K562 (cell line): ENCODE measurements around the gene KLHL22. TPM values are rescaled to one million over a fixed set of nuclear protein-coding genes. Genes with fewer than 3 reads are reported as not detected.

ENCODE experiments used
- ATAC-seq: fragments of 200-7000 bp; cut with Tn5 transposase; 3 replicates; pipeline ENCODE4 v1.9.1; 2020; ENCODE audit warnings: moderate library complexity
- BruUV-seq: library from RNA; stranded (reverse); fragments of 400-500 nt; replicated peaks from 2 replicates; lab custom pipeline; 2021; lab: Mats Ljungman, UMichigan
- CTCF ChIA-PET: fragments of 300-600 bp; formaldehyde crosslinking; extraction: SDS; loops from one replicate; lab custom pipeline; 2021; ENCODE audit warnings: low intra/inter-chr PET ratio; lab: Yijun Ruan, JAX
- POLR2A ChIA-PET: fragments of 300-600, 350-650 bp; sonication (Branson Sonifier 250); formaldehyde crosslinking; extraction: SDS; loops from one replicate; lab custom pipeline; 2021; ENCODE audit warnings: antibody characterized with exemption, inconsistent platforms; lab: Yijun Ruan, JAX
- DNase-seq, 4 experiments: peaks; one replicate each; pipeline versions ENCODE4 v3.0.0 to v3.0.0-alpha.2; 2011 to 2018; ENCODE audit warnings: low spot score in 3 of 4, mixed read lengths in 3 of 4; ENCODE audit errors: extremely low read depth in 1 of 4
- FAIRE-seq: peaks from 2 replicates; lab custom pipeline; 2011; peaks lifted over from hg19 to GRCh38; lab: Jason Lieb, UNC
- H2AFZ ChIP-seq: 2 replicates; pipeline ENCODE4 v1.6.0; 2011; ENCODE audit warnings: low read depth, low read length, control low read depth, inconsistent platforms
- H3K27ac ChIP-seq: fragments of 200-600 bp; 3 replicates; pipeline ENCODE4 v1.8.0; 2011; ENCODE audit warnings: low read depth, mild to moderate bottlenecking, control low read depth, inconsistent platforms, low read length, moderate library complexity, mixed read lengths; ENCODE audit errors: extremely low read depth
- H3K27me3 ChIP-seq, 2 experiments: fragments of 300-600 bp in 1 of 2; 2 replicates in 1 of 2; 3 replicates in 1 of 2; pipeline versions ENCODE4 v1.6.0 to v1.8.0; 2011; ENCODE audit warnings: inconsistent platforms in 2 of 2, low read length in 2 of 2, mild to moderate bottlenecking in 1 of 2, mixed read lengths in 1 of 2, moderate library complexity in 1 of 2; ENCODE audit not compliant: control insufficient read depth in 2 of 2, insufficient read depth in 2 of 2
- H3K36me3 ChIP-seq: fragments of 300-600 bp; 3 replicates; pipeline ENCODE4 v1.8.0; 2011; ENCODE audit warnings: mild to moderate bottlenecking, low read length, inconsistent platforms; ENCODE audit not compliant: control insufficient read depth, insufficient read depth
- H3K4me1 ChIP-seq, 2 experiments: fragments of 200-600 bp in 1 of 2; replicated peaks in 1 of 2; 2 replicates in 1 of 2; 3 replicates in 1 of 2; pipeline versions ENCODE4 v1.5.1 to v1.8.0; 2011; ENCODE audit warnings: inconsistent platforms in 2 of 2, low read length in 2 of 2, mild to moderate bottlenecking in 1 of 2, mixed read lengths in 1 of 2, moderate library complexity in 1 of 2; ENCODE audit not compliant: control insufficient read depth in 2 of 2, insufficient read depth in 2 of 2
- H3K4me2 ChIP-seq: 2 replicates; pipeline ENCODE4 v1.6.1; 2011; ENCODE audit warnings: low read length, control low read depth, inconsistent platforms, mixed read lengths; ENCODE audit not compliant: insufficient read depth
- H3K4me3 ChIP-seq: fragments of 200-600 bp; sonication (generic), shearing (Covaris generic); 2 replicates; pipeline ENCODE4 v1.5.1; 2016; ENCODE audit warnings: control low read depth, inconsistent platforms
- H3K79me2 ChIP-seq: fragments of 200-600 bp; 3 replicates; pipeline ENCODE4 v1.8.0; 2011; ENCODE audit warnings: low read length, inconsistent platforms; ENCODE audit not compliant: control insufficient read depth, insufficient read depth
- H3K9ac ChIP-seq, 2 experiments: 2 replicates each; pipeline versions ENCODE4 v1.6.0 to v1.6.1; 2011; ENCODE audit warnings: low read depth in 2 of 2, low read length in 2 of 2, control low read depth in 1 of 2, inconsistent platforms in 1 of 2, mild to moderate bottlenecking in 1 of 2, mixed read lengths in 1 of 2; ENCODE audit not compliant: insufficient read depth in 1 of 2
- H3K9me1 ChIP-seq: one replicate; pipeline ENCODE4 v1.6.0; 2011; ENCODE audit warnings: inconsistent platforms, mild to moderate bottlenecking, low read length, moderate library complexity; ENCODE audit not compliant: control insufficient read depth, insufficient read depth
- H3K9me3 ChIP-seq: replicated peaks from 2 replicates; pipeline ENCODE4 v1.5.1; 2011; ENCODE audit warnings: low read depth, low read length, inconsistent platforms; ENCODE audit not compliant: control insufficient read depth, insufficient read depth
- H4K20me1 ChIP-seq: replicated peaks from 2 replicates; pipeline ENCODE4 v1.6.1; 2011; ENCODE audit warnings: low read length, inconsistent platforms, mixed read lengths; ENCODE audit not compliant: control insufficient read depth, insufficient read depth
- BHLHE40 ChIP-seq: IDR thresholded peaks from 2 replicates; pipeline ENCODE4 v1.6.1; 2011; ENCODE audit warnings: low read length, improper control_type of control experiment
- ETV5 ChIP-seq: sonication (generic); formaldehyde crosslinking; IDR thresholded peaks from 2 replicates; pipeline ENCODE4 v1.4.0; 2020; ENCODE audit warnings: low read depth, mild to moderate bottlenecking, missing genetic modification reagents
- HDAC6 ChIP-seq: IDR thresholded peaks from 2 replicates; pipeline ENCODE4 v1.6.1; 2012; ENCODE audit warnings: low read depth, mild to moderate bottlenecking, control low read depth, inconsistent platforms, low read length, moderate library complexity
- LEF1 ChIP-seq: fragments of 450-650 bp; IDR thresholded peaks from 2 replicates; pipeline ENCODE4 v1.6.1; 2016; ENCODE audit warnings: mild to moderate bottlenecking
- SMC3 ChIP-seq: conservative IDR thresholded peaks from 2 replicates; pipeline ENCODE4 v1.6.1; 2011; ENCODE audit warnings: low read depth, low read length, improper control_type of control experiment; ENCODE audit not compliant: insufficient read depth
- ZNF57 ChIP-seq: fragments of 450-650 bp; formaldehyde crosslinking; IDR thresholded peaks from 2 replicates; pipeline ENCODE4 v1.4.0; 2020; ENCODE audit warnings: mild to moderate bottlenecking, moderate library complexity
- WGBS: fragments of 100-300 bp; shearing (Covaris generic); methylation state at CpG from one replicate; pipeline ENCODE4 v1.1.6; 2016; ENCODE audit warnings: low coverage, mixed read lengths; ENCODE audit not compliant: insufficient coverage; ENCODE audit errors: missing lambda C conversion rate; 5-methylcytosine and 5-hydroxymethylcytosine counted together
- in situ Hi-C: fragments of 300-500 bp; cut with MboI; formaldehyde crosslinking; loops from 4 replicates; pipeline ENCODE4 v1.15.0; 2018; ENCODE audit warnings: inconsistent platforms, mixed read lengths
- intact Hi-C: fragments of 100-400 bp; cut with micrococcal nuclease; formaldehyde crosslinking; loops from 2 replicates; pipeline ENCODE4 v1.14.2; 2022
- polyA plus RNA-seq, 8 experiments: library from polyadenylated mRNA; depleted of rRNA in 4 of 8; stranded (reverse) in 5 of 8; unstranded in 3 of 8; fragments of >200 nt; fragmentation: Nextera tagmentation in 2 of 8; fragmentation: Illumina TruSeq in 1 of 8; extraction: Ambion mirVana in 2 of 8; extraction: Trizol in 1 of 8; gene quantifications; 2 replicates each; pipeline versions ENCODE4 v1.2.1 to v1.2.3, GENCODE V29; 2011 to 2014; ENCODE audit warnings: inconsistent platforms in 1 of 8, missing spikeins in 1 of 8
- total RNA-seq, 7 experiments: library from RNA; depleted of rRNA in 6 of 7; stranded (reverse); fragments of >200 nt in 6 of 7; fragmentation: Illumina TruSeq in 2 of 7; extraction: Trizol in 2 of 7; gene quantifications; 2 replicates each; pipeline versions ENCODE4 v1.2.1 to v1.2.3, GENCODE V29; 2011 to 2021; ENCODE audit warnings: low replicate concordance in 1 of 7
- TF ChIP-seq, protein P1 (sequence below): sonication (generic); formaldehyde crosslinking; IDR thresholded peaks from 2 replicates; pipeline ENCODE4 v1.8.1; 2023; ENCODE audit warnings: mild to moderate bottlenecking, missing genetic modification reagents
- TF ChIP-seq, protein P2 (sequence below): fragments of 450-650 bp; IDR thresholded peaks from 2 replicates; pipeline ENCODE4 v1.6.1; 2016; ENCODE audit warnings: low read depth
- TF ChIP-seq, protein P3 (sequence below): sonication (generic); formaldehyde crosslinking; IDR thresholded peaks from 2 replicates; pipeline ENCODE4 v1.8.1; 2023; ENCODE audit warnings: mild to moderate bottlenecking, missing genetic modification reagents

KLHL22 gene
- total and polyA plus RNA-seq, 9 of the 15 experiments (the other 6 are each of a cell fraction or from before 2014, with no cell fraction given) = 1.3 to 25.6 (median 15.2) TPM

DNA sequence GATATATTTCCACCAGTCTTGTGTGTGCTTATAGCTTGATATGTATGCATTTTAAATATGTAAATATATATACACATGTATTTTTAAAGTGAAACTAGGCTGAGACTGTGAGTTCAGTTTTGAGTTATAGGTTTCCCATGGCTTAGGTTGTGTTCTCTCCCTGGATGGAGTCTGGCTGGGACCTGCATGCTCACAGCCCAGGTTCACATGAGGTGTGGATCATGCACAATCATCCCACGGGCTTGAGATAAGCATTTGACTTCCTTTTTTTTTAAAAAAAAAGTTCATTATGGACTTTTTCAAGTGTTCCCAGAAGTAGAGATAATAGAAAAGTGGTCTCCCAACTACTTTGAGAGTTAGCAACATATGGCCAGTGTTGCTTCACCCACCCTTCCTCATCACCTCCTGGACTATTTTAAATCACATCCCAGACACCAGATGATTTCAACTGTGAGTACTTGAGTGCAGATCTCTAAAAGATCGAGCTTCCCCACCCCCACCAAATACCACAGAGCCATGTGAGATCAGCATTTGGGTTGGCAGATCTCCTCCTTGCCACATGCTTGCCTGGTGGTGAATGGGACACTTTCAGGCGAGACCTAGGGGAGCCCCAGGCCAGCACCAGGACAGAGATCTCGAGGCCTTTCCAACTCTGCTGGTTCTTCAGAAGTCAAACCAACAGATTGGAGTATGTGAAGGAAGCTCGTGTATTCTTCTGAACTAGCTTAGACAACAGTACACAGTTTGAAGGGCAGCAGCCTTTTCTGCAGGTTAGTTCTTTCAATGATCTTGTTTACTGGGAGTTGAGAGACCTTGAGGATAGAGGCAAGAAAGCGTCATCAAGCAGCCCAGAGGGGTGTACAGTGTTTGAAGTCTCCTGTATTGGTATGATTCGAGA, 27.7 kb upstream of the KLHL22 start:
- Histone ChIP-seq H3K9ac (peak overlapping the region; percentile 4 to 50; a peak in 3 of 4 replicates), H3K9me3 (no peaks in the 10 kb centered on the region), H3K4me1 (peaks cover 43 to 49% of the 10 kb centered on the region in 2 experiments), H2AFZ (no peak overlapping the region), H3K79me2 (peaks cover 90% of the 10 kb centered on the region), H3K9me1 (peaks cover 23% of the 10 kb centered on the region), H3K4me3 (no peak overlapping the region), H3K4me2 (peak overlapping the region; percentile 48), H4K20me1 (peaks cover 54% of the 10 kb centered on the region), H3K27ac (peak overlapping the region; percentile 43), H3K27me3 (no peaks in the 10 kb centered on the region), H3K36me3 (peaks cover 74% of the 10 kb centered on the region)
- BruUV-seq = no TSS peak
- peak; percentile 76 to 92 (median 80) for DNase-seq
- CTCF ChIA-PET = interaction anchor here (0.7 kb wide), 2 partner anchors 106 to 383 kb away, joined by 3 read pairs; no protein-coding TSS in a partner anchor
- ATAC-seq = peak; percentile 78
- peak; percentile 74 for FAIRE-seq
- 40% methylated on average over 7 of the region's 7 CpGs for WGBS
- POLR2A ChIA-PET = interaction anchor here (0.6 to 68.9 kb wide), 6 partner anchors 3 to 271 kb away, joined by 3 to 1693 read pairs (median 4); partner anchors contain the start of gene MED15
- intact Hi-C loops (loop anchor here (1.0 to 2.0 kb wide), 3 partner anchors 16 to 41 kb away; partner anchors contain the start of gene MED15), in situ Hi-C loops (no loop called here)
- TF ChIP-seq ZNF57 (CRISPR knock-in tag) (no peak), BHLHE40 (peak; percentile 81; the same call in 1 of the 2 replicates), ETV5 (CRISPR knock-in tag) (peak; percentile 51), HDAC6 (no peak), SMC3 (no peak), LEF1 (no peak)
- TF ChIP-seq, protein P1, sequence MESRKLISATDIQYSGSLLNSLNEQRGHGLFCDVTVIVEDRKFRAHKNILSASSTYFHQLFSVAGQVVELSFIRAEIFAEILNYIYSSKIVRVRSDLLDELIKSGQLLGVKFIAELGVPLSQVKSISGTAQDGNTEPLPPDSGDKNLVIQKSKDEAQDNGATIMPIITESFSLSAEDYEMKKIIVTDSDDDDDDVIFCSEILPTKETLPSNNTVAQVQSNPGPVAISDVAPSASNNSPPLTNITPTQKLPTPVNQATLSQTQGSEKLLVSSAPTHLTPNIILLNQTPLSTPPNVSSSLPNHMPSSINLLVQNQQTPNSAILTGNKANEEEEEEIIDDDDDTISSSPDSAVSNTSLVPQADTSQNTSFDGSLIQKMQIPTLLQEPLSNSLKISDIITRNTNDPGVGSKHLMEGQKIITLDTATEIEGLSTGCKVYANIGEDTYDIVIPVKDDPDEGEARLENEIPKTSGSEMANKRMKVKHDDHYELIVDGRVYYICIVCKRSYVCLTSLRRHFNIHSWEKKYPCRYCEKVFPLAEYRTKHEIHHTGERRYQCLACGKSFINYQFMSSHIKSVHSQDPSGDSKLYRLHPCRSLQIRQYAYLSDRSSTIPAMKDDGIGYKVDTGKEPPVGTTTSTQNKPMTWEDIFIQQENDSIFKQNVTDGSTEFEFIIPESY (CRISPR knock-in tag) = 0 out of 2 replicates have a peak, but pooled peaks have one; percentile 38
- TF ChIP-seq, protein P2, sequence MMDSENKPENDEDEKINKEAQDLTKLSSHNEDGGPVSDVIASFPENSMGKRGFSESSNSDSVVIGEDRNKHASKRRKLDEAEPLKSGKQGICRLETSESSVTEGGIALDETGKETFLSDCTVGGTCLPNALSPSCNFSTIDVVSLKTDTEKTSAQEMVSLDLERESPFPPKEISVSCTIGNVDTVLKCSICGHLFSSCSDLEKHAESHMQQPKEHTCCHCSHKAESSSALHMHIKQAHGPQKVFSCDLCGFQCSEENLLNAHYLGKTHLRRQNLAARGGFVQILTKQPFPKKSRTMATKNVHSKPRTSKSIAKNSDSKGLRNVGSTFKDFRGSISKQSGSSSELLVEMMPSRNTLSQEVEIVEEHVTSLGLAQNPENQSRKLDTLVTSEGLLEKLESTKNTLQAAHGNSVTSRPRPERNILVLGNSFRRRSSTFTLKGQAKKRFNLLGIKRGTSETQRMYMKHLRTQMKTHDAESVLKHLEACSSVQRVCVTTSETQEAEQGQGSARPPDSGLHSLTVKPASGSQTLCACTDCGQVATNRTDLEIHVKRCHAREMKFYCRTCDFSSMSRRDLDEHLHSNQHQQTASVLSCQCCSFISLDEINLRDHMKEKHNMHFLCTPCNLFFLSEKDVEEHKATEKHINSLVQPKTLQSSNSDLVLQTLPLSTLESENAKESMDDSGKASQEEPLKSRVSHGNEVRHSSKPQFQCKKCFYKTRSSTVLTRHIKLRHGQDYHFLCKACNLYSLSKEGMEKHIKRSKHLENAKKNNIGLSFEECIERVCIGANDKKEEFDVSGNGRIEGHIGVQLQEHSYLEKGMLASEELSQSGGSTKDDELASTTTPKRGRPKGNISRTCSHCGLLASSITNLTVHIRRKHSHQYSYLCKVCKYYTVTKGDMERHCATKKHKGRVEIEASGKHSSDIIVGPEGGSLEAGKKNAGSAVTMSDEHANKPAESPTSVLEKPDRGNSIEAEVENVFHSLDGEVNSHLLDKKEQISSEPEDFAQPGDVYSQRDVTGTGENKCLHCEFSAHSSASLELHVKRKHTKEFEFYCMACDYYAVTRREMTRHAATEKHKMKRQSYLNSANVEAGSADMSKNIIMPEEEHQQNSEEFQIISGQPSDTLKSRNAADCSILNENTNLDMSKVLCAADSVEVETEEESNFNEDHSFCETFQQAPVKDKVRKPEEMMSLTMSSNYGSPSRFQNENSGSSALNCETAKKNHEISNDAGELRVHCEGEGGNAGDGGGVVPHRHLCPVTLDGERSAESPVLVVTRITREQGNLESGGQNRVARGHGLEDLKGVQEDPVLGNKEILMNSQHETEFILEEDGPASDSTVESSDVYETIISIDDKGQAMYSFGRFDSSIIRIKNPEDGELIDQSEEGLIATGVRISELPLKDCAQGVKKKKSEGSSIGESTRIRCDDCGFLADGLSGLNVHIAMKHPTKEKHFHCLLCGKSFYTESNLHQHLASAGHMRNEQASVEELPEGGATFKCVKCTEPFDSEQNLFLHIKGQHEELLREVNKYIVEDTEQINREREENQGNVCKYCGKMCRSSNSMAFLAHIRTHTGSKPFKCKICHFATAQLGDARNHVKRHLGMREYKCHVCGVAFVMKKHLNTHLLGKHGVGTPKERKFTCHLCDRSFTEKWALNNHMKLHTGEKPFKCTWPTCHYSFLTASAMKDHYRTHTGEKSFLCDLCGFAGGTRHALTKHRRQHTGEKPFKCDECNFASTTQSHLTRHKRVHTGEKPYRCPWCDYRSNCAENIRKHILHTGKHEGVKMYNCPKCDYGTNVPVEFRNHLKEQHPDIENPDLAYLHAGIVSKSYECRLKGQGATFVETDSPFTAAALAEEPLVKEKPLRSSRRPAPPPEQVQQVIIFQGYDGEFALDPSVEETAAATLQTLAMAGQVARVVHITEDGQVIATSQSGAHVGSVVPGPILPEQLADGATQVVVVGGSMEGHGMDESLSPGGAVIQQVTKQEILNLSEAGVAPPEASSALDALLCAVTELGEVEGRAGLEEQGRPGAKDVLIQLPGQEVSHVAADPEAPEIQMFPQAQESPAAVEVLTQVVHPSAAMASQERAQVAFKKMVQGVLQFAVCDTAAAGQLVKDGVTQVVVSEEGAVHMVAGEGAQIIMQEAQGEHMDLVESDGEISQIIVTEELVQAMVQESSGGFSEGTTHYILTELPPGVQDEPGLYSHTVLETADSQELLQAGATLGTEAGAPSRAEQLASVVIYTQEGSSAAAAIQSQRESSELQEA = no peak
- TF ChIP-seq, protein P3, sequence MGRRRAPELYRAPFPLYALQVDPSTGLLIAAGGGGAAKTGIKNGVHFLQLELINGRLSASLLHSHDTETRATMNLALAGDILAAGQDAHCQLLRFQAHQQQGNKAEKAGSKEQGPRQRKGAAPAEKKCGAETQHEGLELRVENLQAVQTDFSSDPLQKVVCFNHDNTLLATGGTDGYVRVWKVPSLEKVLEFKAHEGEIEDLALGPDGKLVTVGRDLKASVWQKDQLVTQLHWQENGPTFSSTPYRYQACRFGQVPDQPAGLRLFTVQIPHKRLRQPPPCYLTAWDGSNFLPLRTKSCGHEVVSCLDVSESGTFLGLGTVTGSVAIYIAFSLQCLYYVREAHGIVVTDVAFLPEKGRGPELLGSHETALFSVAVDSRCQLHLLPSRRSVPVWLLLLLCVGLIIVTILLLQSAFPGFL = no peak
